Smooth muscle cell (in vitro differentiated cells): ENCODE results near the gene TBL1XR1. TPM values are rescaled to one million over a fixed set of nuclear protein-coding genes. Genes with fewer than 3 reads are reported as not detected.

Experiments used
- DNase-seq: peaks from one replicate; lab custom pipeline; 2025; ENCODE audit not compliant: unreplicated experiment; lab: John Stamatoyannopoulos, UW
- H2AFZ ChIP-seq: fragments of 200-600 bp; sonication (generic); 2 replicates; pipeline ENCODE4 v1.6.0; 2016; ENCODE audit warnings: antibody characterized with exemption, low read depth, mild to moderate bottlenecking
- H3F3A ChIP-seq: fragments of 200-600 bp; sonication (generic); 2 replicates; pipeline ENCODE4 v1.6.0; 2017; ENCODE audit warnings: antibody characterized with exemption, low read depth
- H3K27ac ChIP-seq: fragments of 200-600 bp; sonication (generic); 2 replicates; pipeline ENCODE4 v1.5.1; 2016; ENCODE audit warnings: low read depth, mild to moderate bottlenecking
- H3K27me3 ChIP-seq: fragments of 200-600 bp; sonication (generic); 2 replicates; pipeline ENCODE4 v1.6.1; 2016; ENCODE audit warnings: low read depth, mild to moderate bottlenecking
- H3K36me3 ChIP-seq: fragments of 200-600 bp; sonication (generic); 2 replicates; pipeline ENCODE4 v1.5.1; 2016; ENCODE audit warnings: low read depth
- H3K4me1 ChIP-seq: fragments of 200-600 bp; sonication (generic); 2 replicates; pipeline ENCODE4 v1.5.1; 2016; ENCODE audit warnings: low read depth
- H3K4me2 ChIP-seq: fragments of 200-600 bp; sonication (generic); 2 replicates; pipeline ENCODE4 v1.6.0; 2016; ENCODE audit warnings: mild to moderate bottlenecking
- H3K4me3 ChIP-seq: fragments of 200-600 bp; sonication (generic); 2 replicates; pipeline ENCODE4 v1.5.1; 2016; ENCODE audit warnings: mild to moderate bottlenecking
- H3K79me2 ChIP-seq: fragments of 200-600 bp; sonication (generic); 2 replicates; pipeline ENCODE4 v1.6.0; 2016; ENCODE audit warnings: low read depth, mild to moderate bottlenecking
- H3K9ac ChIP-seq: fragments of 200-600 bp; sonication (generic); 2 replicates; pipeline ENCODE4 v1.6.0; 2016; ENCODE audit warnings: low read depth
- H3K9me3 ChIP-seq: fragments of 200-600 bp; sonication (generic); replicated peaks from 2 replicates; pipeline ENCODE4 v1.5.1; 2016; ENCODE audit warnings: low read depth
- H4K20me1 ChIP-seq: fragments of 200-600 bp; sonication (generic); 2 replicates; pipeline ENCODE4 v1.6.0; 2016; ENCODE audit warnings: low read depth
- WGBS: methylation state at CpG from one replicate; pipeline ENCODE4 v1.1.7; 2016; ENCODE audit warnings: low lambda C conversion rate; 5-methylcytosine and 5-hydroxymethylcytosine counted together
- polyA plus RNA-seq: library from polyadenylated mRNA; unstranded; fragments of >200 nt; fragmentation: Nextera tagmentation; extraction: Ambion mirVana; gene quantifications from 2 replicates; pipeline ENCODE4 v1.2.1, GENCODE V29; 2016
- total RNA-seq: library from RNA; depleted of rRNA; stranded (reverse); fragments of >200 nt; gene quantifications from 2 replicates; pipeline ENCODE4 v1.2.3, GENCODE V29; 2014
- TF ChIP-seq, protein P1 (sequence below): fragments of 200-600 bp; sonication (generic); IDR thresholded peaks from 2 replicates; pipeline ENCODE4 v1.5.1; 2017; ENCODE audit warnings: borderline replicate concordance, mild to moderate bottlenecking, antibody characterized with exemption; ENCODE audit not compliant: insufficient read depth, poor library complexity, severe bottlenecking

TBL1XR1 gene
- total and polyA plus RNA-seq, 2 experiments from 2014 or later = 19.9 to 115 TPM

DNA sequence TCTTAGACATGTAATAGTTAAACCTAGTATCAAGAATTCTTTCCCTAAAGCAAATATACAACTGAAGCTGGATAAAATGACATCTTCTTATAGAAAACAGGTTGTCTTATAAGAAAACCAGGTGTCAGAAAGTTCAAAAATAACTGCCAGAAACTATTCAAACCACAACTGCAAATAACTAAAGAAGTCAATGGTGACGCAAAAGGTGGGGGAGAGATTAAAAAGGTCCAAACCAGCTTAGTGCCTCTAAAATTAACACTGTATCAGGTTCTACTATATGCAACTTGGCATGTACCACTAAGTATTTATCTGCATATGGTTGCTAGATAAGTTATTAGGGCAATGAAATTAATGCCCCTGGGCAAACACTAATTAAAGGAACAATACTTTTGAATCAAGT, 136.8 kb downstream of the TBL1XR1 start:
- H3K4me1 ChIP-seq = peaks cover 8% of the 10 kb centered on the region
- TF ChIP-seq, protein P1, sequence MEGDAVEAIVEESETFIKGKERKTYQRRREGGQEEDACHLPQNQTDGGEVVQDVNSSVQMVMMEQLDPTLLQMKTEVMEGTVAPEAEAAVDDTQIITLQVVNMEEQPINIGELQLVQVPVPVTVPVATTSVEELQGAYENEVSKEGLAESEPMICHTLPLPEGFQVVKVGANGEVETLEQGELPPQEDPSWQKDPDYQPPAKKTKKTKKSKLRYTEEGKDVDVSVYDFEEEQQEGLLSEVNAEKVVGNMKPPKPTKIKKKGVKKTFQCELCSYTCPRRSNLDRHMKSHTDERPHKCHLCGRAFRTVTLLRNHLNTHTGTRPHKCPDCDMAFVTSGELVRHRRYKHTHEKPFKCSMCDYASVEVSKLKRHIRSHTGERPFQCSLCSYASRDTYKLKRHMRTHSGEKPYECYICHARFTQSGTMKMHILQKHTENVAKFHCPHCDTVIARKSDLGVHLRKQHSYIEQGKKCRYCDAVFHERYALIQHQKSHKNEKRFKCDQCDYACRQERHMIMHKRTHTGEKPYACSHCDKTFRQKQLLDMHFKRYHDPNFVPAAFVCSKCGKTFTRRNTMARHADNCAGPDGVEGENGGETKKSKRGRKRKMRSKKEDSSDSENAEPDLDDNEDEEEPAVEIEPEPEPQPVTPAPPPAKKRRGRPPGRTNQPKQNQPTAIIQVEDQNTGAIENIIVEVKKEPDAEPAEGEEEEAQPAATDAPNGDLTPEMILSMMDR = no peak
- no peaks in the 10 kb centered on the region for H3K36me3 ChIP-seq
- no peak overlapping the region for H3K9ac ChIP-seq
- H3K9me3 ChIP-seq = no peaks in the 10 kb centered on the region
- H3K27ac ChIP-seq = no peak overlapping the region
- H2AFZ ChIP-seq = no peak overlapping the region
- no peaks in the 10 kb centered on the region for H3K27me3 ChIP-seq
- H3K4me3 ChIP-seq = no peak overlapping the region
- H4K20me1 ChIP-seq = peaks cover 93% of the 10 kb centered on the region
- WGBS = 87% methylated on average over 1 of the region's 1 CpG
- no peak for DNase-seq
- no peaks in the 10 kb centered on the region for H3F3A ChIP-seq
- peaks cover 96% of the 10 kb centered on the region for H3K79me2 ChIP-seq
- H3K4me2 ChIP-seq = no peak overlapping the region

GRCh38 chr3:177058648-177059047, 138.6 kb downstream of the TBL1XR1 start:
- TF ChIP-seq, protein P1 = no peak
- Histone ChIP-seq H3K4me2 (no peak overlapping the region), H3K27me3 (no peaks in the 10 kb centered on the region), H3K4me1 (peaks cover 4% of the 10 kb centered on the region), H3K9ac (no peak overlapping the region), H2AFZ (no peak overlapping the region), H4K20me1 (peaks cover 89% of the 10 kb centered on the region), H3K9me3 (no peaks in the 10 kb centered on the region), H3F3A (peaks cover 3% of the 10 kb centered on the region), H3K27ac (no peak overlapping the region), H3K79me2 (peaks cover 94% of the 10 kb centered on the region), H3K36me3 (no peaks in the 10 kb centered on the region), H3K4me3 (no peak overlapping the region)
- whole genome bisulfite sequencing = 97% methylated on average over 2 of the region's 2 CpGs
- DNase-seq = no peak

GRCh38 chr3:177057768-177058167, 139.5 kb downstream of the TBL1XR1 start:
- Histone ChIP-seq H3K9ac (no peak overlapping the region), H3K9me3 (no peaks in the 10 kb centered on the region), H3K4me1 (no peaks in the 10 kb centered on the region), H2AFZ (no peak overlapping the region), H3K4me2 (no peak overlapping the region), H3K27ac (no peak overlapping the region), H3K79me2 (peaks cover 91% of the 10 kb centered on the region), H4K20me1 (peaks cover 83% of the 10 kb centered on the region), H3K27me3 (no peaks in the 10 kb centered on the region), H3K36me3 (no peaks in the 10 kb centered on the region), H3K4me3 (no peak overlapping the region), H3F3A (peaks cover 3% of the 10 kb centered on the region)
- TF ChIP-seq, protein P1 = no peak
- 91% methylated on average over 4 of the region's 4 CpGs for WGBS
- DNase-seq = no peak

GRCh38 chr3:177056927-177057326, 140.4 kb downstream of the TBL1XR1 start:
- H3K4me3 ChIP-seq = no peak overlapping the region
- peaks cover 88% of the 10 kb centered on the region for H3K79me2 ChIP-seq
- TF ChIP-seq, protein P1 = no peak
- H3K9me3 ChIP-seq = no peaks in the 10 kb centered on the region
- peaks cover 3% of the 10 kb centered on the region for H3F3A ChIP-seq
- 95% methylated on average over 3 of the region's 3 CpGs for WGBS
- H3K9ac ChIP-seq = no peak overlapping the region
- H3K4me1 ChIP-seq = no peaks in the 10 kb centered on the region
- H3K27me3 ChIP-seq = no peaks in the 10 kb centered on the region
- no peak for DNase-seq
- no peak overlapping the region for H3K4me2 ChIP-seq
- H2AFZ ChIP-seq = no peak overlapping the region
- H3K27ac ChIP-seq = no peak overlapping the region
- H3K36me3 ChIP-seq = no peaks in the 10 kb centered on the region
- H4K20me1 ChIP-seq = peaks cover 74% of the 10 kb centered on the region
